GM19438 (cell line): ENCODE measurements around the gene OSTF1.

Source experiments
- ATAC-seq: cut with Tn5 transposase; IDR thresholded peaks from one replicate; pipeline ENCODE4 v1.9.1; 2021; ENCODE audit warnings: low read depth; ENCODE audit not compliant: unreplicated experiment

Gene OSTF1

DNA sequence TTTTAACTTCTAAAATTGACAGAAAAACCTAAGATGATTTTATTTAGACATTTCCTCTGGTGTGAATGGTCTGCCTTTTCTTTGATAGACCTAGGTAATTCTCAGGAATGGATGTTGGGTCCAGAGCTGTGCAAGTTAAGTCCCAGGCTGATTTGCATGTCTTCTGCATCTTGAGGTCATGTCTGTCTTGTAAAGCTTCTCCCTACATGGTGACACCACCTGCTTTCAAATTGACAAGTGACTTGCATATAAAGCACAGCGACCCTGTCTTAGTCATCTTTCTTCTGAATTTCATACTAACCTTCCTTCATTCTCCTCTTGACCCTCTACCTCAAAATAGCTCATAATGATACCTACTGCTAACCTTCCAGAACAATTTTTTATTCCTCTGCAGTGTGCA is 29.2 kb downstream of the OSTF1 start:
- no peak for ATAC-seq

- no peak for ATAC-seq
Observed at GRCh38 chr9:75120686-75121085, 32.4 kb downstream of the OSTF1 start.

GRCh38 chr9:75121914-75122558 is 33.7 kb downstream of the OSTF1 start:
- no peak for ATAC-seq

DNA sequence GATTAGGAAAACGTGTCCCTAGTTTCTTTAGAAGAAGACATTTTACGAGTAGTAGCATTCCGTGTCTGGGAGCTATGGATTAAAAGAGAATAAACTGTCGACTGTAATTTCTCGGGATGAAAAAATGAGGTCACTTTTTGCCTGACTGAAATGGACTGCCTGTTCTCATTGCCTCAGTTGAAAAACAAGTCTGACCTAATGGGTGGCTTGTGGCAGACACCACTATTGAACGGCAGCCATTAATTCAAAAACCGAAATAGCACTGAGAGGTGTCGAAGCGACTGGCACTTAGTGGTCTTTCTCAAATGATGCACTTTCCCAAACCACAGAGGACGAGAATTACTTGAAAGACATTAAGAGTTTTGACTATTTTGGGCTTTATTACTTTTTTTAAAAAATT is 35.4 kb downstream of the OSTF1 start:
- no peak for ATAC-seq

DNA sequence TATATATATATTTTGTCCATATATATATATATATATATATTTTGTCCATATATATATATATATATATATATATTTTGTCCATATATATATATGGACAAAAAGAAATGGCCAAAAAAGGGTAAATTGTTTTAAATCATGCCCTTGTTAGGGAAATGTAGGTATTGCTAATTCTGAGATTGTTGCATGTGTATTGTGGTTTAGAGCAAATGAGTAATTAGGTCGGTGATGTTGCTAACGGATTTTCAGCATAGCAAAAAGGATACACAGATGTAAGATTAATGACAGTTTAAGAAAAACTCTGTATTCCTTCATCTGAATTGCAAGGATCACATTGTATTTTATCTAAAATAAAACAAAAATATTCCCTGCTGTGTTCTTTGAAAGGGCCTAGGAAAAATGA is 40.2 kb downstream of the OSTF1 start:
- ATAC-seq: no peak

DNA sequence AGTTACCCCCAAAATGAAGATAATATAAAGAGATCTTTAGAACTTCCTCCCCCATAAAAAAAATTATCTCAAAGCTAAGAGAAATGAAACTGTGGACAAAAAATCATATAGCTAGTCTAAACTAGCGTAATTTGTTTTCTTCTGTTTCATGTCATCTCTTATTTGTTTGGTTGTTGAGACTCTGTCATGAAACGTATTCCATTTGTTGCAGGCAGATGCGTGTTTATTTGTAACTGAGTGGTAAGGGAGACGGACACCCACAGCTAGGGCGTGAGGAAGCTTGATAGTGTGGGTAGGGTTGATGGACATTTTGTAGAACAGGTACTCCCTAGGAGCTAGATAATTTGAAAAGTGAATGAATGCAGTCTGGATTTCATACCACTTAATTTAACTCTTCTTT is 41.9 kb downstream of the OSTF1 start:
- ATAC-seq: no peak

GRCh38 chr9:75130621-75131230 is 42.4 kb downstream of the OSTF1 start:
- no peak for ATAC-seq

DNA sequence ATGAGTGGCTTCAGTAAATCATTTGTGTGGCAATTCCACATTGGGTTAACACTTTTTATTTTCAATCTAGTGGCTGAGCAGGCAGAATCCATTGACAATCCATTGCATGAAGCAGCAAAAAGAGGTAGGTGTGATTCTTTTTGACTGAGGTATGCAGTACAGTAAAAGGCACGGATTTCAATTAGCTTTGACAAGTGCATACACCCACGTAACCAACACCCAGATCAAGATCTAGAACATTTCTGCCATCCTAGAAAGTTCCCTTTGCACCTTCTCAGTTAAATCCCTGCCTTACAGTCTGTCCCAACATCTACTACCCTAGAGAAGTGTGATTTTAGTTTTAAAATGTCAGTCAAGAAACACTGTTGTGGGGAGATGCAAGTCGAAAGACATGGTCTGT is 43.4 kb downstream of the OSTF1 start:
- ATAC-seq: no peak

DNA sequence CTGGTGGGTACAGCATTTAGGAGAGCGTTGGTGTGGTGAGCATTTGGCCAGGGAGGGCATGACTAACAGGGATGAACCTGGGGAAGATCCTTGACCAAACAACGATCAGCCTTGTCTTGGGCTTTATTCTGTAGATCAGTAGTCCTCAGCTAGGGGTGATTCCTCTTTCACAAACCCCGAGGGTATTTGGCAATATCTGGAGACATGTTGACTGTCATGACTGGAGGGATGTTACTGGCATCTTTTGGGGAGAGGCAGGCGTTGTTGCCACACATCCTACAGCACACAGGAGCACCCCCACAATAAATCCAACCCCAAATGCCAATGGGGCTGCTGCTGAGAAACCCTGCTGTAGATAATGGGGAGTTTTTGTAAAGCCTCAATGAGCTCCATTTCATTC is 43.9 kb downstream of the OSTF1 start:
- no peak for ATAC-seq

DNA sequence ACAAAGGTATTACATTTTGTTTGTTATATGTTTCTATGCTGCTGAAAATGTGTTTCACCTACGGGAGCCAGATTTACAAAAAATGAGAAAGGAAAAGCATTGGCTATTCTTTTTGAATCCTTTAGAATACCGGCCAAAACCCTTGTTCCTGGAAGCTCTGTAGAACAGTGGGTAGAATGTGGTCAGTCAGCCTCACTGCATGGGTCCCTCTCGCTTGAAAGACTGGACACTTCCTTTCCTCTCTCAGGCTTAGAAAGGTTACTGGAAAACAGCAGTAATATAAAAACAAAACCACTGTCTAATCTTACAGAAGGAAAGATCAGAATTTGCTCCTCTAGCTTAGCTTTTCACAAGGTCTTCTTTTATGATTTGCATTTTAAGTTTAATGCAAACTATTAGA is 45.1 kb downstream of the OSTF1 start:
- no peak for ATAC-seq

- ATAC-seq: no peak
Observed at GRCh38 chr9:75134495-75134894, 46.2 kb downstream of the OSTF1 start.

- ATAC-seq: no peak
Observed at GRCh38 chr9:75138260-75139040, 50.1 kb downstream of the OSTF1 start.

GRCh38 chr9:75139201-75139600 is 50.9 kb downstream of the OSTF1 start:
- no peak for ATAC-seq

GRCh38 chr9:75140261-75140660 is 51.9 kb downstream of the OSTF1 start:
- no peak for ATAC-seq

DNA sequence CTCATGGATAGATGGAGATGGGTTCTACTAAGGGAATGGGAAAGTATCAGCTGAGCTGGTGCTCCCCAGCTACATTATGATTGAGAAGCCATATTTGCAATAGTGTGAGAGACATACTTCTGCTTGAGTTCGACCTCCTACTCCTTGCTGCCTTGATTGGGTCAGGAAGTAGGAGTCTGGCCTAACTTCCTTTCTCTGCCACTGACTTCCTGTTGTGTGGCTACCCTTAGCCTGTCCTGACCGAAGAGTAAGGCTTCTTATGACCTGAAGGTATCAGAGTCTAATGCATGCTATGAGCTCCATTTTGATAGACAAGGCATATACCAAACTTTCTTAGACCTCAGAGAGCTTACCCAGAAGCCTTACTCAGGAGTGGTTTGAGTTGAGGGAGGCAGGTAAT is 53.9 kb downstream of the OSTF1 start:
- ATAC-seq: no peak

DNA sequence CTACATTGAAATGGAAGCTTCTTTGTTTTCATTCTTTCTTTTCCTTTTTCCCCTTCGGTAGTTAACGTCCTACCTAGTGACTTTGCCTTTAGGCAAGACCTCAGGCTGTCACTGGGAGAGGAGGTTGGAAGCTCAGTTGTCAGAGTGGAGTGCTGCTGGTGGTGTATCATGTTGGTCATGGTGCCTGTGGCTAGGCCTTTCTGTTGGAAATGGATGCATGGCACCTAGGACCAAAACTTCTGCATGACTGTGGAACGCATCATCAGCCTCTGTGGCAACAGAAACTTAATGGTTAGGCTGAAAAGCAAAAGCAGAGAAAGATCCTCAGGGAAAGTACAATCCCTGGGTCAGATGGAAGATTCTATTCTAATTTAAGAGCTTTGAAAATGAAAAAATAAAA is 57.9 kb downstream of the OSTF1 start:
- no peak for ATAC-seq

DNA sequence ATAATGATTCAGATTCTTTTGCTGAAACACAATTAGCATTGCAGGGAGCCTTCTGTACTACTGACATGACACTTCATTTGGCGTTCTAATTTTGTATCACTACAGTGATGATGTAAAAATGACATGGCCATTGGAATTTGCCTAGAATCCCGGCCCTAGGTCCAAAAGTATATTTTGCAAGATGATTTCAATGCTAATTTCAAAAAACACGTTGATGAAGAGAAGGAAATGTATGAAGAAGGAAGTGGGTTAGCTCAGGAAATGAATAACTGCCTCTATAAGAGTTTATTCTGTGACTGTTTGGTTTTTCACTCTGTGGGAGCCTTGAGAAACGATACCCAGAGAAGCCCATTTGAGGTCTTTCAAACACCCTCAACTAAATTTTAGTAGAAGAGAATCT is 59.3 kb downstream of the OSTF1 start:
- ATAC-seq: no peak

DNA sequence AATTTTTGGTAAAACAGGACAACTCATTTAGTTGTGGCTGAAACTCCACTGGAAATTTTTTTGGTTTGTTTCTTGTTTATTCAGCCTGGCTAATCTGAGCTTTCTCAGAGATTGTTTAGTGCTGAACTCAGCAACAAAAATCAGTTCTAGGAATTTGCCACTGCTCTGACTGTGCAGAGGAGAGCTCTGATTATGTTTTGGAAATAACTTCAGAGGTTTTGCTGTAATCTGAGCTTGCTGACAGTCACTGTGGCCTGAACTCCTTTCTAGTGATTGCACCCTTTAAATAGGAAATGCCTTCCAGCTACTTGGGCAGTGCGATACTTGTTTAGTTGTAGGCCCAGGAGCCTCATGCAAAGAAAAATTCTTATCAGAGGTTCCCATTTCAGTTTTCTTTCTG is 60.2 kb downstream of the OSTF1 start:
- no peak for ATAC-seq

GRCh38 chr9:75149841-75150241 is 61.5 kb downstream of the OSTF1 start:
- ATAC-seq: no peak

DNA sequence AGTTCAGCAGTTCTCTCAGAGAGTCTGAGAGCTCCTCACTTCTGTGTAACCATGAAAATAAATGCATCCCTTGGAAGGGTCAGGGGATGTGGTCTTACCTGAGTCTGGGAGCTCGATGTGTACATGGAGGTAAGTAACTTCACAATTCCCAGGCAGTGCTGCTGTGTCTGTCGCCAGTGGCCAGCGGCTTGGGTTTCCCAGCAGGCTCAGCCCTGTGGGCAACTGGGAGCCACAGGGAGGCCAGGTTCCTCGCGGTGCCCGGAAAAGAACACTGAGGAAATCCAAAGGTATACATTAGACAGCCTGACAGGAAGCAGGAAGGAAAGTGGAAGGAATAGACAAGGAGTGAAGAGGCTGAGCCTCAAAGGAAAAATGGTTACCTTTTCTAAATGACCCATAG is 62.2 kb downstream of the OSTF1 start:
- ATAC-seq: no peak

- ATAC-seq: no peak
Observed at GRCh38 chr9:75152416-75152815, 64.1 kb downstream of the OSTF1 start.

- no peak for ATAC-seq
Observed at GRCh38 chr9:75156858-75157257, 68.5 kb downstream of the OSTF1 start.
